Measurements from ENCODE around the gene TPM1.
"Not testable (repeated sequence)": the region's sequence is repeated elsewhere in the genome, so short reads cannot be mapped to it uniquely, and the experiment has no call there.

The TPM1 gene

DNA sequence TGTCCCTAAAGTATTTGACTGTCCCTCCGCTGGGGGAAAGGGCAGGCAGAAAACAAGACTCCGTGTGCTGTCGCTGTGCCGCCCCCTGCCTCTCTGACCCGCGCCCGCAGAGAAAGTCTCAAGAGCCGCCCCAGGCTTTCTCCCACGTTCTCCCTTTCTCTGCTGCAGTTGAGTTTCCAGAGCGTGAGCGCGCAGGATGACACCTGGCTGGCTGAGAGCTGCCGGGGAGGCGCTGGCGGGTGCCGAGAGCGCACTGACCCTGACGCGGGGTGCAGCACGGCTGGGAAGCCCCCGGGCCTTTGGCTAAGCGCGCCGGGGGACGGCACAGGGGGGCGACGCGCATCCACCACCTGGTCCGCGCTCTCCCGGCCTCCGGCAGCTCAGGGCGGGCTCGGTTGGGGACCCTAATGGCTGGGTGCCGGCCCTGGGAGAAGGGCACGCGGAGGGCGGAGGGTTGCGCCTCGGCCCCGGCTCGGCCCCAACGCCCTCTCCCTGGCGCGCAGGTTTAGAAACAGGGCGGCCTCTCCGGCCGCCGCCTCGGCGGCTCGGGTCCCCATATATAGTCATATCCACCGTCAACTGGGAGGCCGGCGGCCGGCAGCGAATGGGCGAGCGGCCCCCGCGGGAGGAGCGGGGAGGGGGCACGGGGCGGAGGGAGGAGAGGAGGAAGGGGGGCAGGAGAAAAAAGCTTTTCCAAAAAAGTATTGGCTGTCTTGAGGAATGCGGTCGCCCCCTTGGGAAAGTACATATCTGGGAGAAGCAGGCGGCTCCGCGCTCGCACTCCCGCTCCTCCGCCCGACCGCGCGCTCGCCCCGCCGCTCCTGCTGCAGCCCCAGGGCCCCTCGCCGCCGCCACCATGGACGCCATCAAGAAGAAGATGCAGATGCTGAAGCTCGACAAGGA lies at the start of gene TPM1:
Gene TPM1 (plus strand): TSS at position 774 of the 903 bp plus-strand sequence. CDS start 83 bp downstream, at position 857.
- DNase-seq (ENCODE audit: low spot score) = no peak

DNA sequence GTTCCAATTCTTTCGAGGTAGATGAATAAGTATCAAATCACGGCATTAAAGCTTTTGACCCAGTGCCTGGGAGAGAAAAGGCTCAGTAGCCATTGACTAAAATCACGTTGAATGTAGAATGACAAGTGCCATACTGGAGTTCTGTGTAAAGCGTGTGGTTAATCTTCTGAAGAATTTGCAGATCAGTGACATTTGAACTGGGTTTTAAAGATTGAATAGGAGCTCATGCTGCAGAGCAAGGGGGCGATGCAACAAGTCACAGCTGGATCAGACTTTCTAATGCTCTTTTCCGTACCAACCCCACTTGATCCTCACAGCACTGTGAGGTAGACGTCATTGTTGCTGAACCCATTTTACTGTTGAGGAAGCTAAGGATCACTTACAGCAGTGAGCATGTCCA lies 49.5 kb upstream of the TPM1 start:
- no peak for DNase-seq (ENCODE audit: low spot score)

DNA sequence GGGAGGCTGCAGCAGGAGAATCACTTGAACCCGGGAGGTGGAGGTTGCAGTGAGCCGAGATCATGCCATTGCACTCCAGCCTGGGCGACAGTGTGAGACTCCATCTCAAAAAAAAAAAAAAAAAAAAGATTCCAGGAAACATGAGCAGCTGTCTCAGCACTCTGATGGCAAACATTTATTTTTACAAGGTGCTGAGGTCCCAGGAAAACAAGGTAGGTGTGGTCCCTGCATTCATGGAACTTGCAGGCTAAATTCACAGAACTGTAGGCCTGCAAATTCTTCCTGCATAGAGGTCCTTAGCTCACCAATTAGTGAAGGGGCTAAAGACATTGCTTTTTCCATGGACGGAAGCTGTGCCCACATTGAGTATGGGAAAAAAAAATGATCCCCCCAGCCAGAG lies 48.9 kb upstream of the TPM1 start:
- not testable (repeated sequence) for DNase-seq (ENCODE audit: low spot score)

DNA sequence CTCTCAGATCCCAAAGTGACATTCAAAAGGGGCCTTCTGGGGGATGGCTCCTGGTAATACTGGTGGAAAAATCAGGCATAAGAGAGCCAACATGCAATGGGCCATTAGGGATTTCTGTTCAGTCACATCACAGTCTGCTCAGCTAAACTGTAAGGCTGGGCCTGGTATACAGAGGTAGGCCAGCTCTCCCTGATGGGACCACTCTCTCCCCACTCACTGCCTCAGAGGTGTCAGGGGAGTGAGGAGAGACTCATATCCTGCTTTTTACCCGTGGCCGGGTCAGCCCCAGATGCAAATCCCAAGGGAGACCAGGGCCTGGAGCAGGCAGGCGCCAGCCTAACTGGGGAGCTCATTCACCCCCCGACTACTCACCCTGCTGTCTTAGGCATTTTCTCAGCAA lies 48.1 kb upstream of the TPM1 start:
- DNase-seq (ENCODE audit: low spot score) = no peak

DNA sequence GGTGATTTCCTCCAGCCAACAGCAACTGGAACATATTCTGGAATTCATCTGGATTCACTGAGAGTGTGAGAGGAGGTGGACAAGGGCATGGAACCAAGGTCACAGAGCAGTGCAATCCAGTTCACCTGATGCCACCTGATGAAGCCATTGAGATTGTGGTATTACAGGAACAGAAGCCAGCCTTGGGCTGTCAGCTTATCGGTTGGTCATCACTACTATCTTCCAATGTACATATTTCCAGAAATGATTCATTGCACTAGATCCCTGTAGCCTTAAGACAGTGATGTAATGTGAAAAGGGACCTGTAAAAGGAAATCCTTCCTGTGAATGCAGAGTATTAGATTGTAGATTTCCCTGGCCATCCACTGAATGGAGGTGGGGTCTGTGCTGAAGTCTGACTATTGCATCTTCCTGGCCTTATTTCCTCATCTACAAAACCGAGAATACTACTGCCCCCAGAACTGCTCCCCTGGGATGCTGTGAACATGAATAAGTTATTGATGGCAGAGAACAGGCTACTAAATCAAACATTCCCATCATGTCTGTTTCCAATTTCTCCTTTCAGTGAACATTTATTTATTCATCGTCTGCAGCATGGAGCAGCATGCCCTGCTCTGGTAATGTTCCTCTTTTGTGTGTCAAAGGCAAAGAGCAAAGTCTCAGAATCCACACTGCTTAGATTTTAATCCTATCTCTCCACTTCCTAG lies 47.4 kb upstream of the TPM1 start:
- no peak for DNase-seq (ENCODE audit: low spot score)

DNA sequence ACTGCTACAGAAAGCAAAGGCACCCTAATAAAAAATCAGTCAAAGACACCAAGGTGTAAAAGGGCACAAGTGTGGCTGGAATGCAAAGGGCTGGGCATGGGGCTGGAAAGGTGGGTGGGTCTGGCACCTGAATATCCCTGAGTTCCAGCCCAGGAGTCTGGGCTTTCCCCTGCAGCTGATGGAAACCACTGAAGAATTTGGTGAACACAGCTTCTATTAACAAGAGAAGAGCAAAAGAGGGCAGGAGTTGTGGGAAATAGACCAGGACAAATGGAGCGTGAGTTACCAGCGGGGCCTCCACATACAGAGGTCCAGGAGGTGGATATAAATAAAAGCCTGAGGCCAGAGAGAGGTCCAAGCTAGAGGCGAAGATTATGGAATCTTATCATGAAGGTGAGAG lies 45.1 kb upstream of the TPM1 start:
- no peak for DNase-seq (ENCODE audit: low spot score)

DNA sequence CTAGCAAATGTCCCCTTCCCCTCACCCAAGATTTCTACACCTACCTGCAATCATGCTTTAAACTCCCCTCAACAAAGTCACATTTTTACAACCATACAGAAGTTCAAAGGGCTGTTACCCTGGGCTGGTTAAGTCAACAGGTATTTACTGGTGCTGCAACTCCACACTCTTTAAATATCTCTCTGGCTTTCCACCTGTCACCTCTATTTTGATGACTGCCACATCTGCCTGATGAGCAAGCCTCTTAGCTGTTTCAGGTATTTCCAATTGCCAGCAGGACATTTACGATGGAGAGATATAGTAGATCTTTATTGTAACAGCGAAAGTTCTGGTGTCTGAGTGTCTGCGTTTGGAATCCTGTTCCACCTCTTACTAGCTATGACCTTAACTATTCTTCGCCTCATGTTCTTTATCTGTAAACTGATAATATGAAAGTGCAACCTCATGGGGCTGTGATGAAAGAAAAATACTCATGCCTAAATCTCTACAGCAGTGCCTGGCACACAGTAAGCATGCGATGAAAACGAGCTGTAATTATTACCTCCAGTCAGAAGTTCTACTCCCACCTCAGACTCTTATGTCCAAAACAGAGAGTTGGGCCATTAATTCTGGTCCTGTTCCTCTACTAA lies 44.2 kb upstream of the TPM1 start:
- DNase-seq (ENCODE audit: low spot score) = no peak

DNA sequence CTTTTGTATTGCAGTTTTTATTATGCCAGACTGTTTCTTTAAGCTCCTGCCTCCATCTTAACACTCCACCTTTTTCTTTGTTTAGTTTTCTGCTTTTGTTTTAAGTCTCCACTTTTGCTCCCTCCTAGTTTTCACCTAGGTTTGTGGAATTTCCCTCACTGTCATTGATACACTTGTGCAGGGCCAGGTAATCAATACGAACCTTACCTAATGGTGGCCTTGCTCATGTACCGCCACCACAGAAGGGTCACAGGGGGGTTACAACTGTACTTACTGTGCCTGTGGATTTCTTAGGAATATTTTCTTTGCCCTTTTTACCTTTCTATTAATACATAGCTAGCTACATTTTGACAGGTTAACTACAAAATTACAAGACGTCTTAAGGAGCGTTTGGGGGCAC lies 43.4 kb upstream of the TPM1 start:
- DNase-seq (ENCODE audit: low spot score) = no peak

DNA sequence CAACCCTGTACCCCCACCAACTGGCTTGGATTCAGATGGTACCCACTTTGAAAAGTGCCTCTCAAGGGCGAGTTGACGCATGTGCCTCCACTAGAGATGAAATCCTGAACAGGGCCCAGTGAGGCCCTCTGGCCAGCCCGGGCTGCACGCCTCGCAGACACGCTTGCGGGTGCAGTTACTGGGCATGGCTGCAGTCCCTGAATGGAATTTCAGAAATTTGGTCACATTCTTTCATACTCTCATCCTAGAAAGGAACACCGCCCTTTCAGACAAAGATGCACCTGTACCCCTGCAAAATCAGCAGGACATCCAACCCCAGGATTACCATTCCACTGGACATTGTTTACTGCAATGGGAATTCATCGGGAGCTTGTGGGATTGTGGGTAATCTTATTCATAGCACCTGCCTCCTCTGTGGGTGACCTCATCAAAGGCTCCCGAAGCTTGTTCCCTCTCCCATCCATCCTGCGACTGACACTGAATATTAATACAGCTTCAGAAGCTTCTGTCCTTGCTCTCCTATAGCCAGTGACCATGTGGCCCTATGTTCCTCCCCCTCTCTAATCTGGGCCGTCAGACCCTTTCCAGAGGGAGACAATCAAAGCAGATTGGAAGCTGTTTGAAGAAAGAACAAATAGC lies 42.5 kb upstream of the TPM1 start:
- DNase-seq (ENCODE audit: low spot score) = no peak

DNA sequence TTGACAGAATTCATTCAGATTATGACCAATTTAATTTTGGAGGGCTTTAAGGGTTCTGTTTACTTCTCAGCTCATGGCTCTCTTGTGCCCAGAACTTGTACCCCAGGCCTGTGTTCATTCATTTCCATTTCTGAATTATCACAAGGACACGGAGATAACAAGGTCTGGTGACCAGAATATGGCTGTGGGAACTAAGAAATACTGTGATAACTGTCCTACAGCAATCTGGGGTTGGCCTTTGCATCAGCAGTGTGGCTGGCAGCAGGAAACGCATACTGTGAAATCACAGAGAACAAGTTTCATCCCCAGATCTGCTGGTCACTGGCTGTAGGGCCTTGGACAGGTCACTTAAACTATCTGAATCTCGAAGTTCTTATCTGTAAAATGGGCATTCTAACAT lies 41.8 kb upstream of the TPM1 start:
- no peak for DNase-seq (ENCODE audit: low spot score)

DNA sequence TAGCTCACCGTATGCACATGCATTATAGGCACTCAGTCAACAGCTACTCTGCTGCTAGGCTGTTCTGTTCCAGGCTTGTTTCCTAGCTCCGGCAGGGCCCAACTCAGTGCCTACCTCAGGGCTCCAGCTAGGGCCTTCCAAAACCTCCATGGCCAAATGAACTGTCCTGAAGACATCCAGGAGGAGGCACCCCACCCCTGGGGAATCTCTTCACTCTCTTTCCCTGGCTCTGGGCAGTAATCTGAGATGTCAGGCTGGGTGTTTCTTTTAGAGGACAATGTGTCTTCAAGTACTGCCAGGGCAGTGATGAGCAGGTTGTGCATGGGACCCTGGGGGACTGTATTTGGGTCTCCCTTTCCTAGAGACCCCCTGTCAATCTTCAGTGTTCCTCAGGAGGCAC lies 38.3 kb upstream of the TPM1 start:
- no peak for DNase-seq (ENCODE audit: low spot score)

DNA sequence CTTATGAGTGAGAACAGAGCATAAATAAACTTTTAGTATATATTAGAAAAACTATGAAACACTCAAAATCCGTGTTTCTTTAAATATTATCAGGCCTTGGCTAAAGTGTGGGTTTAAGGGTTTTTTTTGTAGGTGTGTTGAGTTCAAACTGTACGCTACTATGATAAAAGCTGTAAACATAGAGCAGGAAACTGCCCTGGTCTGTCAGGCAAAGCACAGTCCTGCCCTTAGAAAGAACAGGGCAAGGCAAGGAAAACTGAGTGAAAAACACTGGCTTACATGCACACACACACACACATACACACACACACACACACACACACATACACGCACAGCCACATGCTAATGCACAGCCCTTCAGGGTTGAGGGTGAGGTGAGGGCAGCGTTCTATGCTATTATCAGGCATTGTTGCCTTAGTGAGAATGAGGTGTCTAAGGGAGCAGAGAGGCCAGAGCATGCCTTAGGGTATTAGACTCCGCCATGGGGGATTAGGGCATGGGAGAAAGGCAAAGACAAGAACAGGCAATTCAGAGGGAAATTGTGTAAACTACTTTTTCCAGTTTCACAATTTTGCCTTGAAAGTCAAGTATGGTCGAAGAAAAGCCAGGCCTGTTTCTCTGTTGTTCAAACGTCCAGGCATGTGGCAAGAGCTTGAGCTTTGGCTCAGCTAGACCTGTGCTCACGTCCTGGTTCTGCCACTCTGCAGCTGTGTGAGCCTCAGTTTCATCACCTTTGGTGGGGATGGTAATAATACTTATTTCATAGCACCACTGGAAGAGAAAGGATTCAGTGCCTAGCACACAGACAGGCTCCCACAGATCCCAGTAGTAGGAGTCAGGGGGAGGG lies 36.3 kb upstream of the TPM1 start:
- DNase-seq (ENCODE audit: low spot score) = no peak

DNA sequence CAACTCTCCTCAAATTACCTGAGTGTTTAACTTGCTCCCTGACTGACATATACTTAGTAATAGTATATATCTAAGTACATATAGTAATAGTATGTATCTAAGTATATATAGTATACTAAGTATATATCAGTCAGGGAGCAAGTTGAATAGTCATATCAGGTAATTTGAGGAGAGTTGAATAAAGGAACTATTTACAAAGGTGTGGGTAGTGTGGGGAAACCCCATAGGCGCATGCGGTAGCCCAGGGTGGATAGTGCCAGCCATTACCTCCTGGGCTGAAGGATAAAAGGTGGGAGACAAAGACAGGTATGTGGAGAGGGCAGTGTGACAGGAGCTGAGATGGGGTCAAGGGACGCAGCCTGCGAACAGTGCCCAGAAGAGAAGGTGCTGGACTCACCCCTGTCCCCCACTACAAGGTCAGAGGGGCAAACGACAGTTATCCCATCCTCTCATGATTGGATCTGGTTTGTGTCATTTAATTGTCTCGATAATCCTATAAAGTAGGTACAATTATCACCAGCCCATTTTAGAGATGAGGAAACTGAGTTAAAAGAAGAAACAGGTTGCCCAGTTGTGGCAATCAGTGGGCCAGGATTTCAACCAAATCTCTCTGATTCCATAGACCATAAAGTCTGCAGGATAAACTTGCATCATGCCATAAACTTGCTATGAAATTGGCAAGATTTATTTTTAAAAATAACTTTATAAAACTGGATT lies 34.1 kb upstream of the TPM1 start:
- DNase-seq (ENCODE audit: low spot score) = no peak

DNA sequence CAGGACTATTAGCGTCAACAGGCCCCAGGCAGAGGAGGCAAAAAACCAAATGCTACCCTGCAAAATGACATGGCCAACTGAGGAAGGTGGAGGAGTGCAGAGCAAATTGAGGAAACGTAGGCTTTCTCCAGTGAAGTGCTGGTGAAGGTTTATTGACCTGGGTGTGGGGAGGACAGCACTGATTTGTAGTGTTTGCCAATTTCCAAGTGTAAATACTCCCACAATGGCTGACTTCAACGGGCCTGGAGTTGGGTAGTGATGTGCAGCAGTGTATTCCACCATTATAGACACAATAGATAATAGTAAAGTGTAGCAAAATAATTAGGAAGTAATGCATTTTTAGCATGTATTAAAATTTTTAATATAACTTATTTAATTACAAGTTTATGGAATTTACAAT lies 32.2 kb upstream of the TPM1 start:
- DNase-seq (ENCODE audit: low spot score) = no peak

DNA sequence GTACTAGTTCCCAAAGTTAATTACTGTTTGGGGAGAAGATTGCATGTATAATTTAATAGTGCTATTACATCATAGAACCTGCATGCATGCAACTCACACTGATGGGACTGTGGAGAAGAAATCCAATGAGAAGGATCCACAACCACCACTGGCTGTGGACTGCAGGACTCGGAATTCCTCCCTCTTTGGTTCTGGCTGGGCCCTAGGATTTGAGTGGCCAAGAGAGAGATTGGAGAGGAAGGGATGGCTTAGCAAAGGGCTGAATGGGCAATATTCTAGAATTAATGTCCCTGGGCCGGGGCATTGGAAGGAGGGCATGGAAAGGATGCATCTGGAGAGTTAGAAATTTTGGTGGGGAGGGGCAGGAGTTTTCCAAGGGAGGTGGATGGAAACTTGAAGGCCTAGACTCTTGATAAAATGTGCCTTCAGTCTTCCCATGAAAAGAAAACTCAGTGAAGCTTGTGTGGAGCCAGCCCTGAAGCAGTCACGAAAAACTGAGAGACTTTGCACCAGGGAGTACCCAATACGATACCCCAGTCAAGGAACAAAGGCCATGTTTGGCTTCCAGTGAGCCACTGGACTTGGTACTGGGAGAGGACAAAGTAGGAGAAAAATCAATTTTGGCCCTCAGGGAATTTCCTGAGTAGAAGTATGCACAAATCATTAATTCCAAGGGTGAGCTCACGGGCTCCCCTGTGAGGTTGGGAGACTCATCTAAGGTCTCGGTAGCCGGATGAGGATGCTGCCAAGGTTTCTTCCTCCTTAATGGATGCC lies 31.4 kb upstream of the TPM1 start:
- no peak for DNase-seq (ENCODE audit: low spot score)

DNA sequence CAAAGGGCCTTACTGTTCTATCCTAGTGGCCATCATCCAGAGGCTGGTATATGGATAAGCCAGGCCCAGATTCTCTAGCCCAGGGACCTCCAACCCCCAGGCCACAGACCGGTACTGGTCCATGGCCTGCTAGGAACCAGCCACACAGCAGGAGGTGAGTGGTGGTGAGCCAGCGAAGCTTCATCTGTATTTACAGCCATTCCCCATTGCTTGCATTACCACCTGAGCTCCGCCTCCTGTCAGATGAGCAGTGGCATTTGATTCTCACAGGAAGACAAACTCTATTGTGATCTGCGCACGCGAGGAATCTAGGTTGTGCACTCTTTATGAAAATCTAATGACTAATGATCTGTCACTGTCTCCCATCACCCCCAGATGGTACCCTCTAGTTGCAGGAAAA lies 30.1 kb upstream of the TPM1 start:
- no peak for DNase-seq (ENCODE audit: low spot score)

DNA sequence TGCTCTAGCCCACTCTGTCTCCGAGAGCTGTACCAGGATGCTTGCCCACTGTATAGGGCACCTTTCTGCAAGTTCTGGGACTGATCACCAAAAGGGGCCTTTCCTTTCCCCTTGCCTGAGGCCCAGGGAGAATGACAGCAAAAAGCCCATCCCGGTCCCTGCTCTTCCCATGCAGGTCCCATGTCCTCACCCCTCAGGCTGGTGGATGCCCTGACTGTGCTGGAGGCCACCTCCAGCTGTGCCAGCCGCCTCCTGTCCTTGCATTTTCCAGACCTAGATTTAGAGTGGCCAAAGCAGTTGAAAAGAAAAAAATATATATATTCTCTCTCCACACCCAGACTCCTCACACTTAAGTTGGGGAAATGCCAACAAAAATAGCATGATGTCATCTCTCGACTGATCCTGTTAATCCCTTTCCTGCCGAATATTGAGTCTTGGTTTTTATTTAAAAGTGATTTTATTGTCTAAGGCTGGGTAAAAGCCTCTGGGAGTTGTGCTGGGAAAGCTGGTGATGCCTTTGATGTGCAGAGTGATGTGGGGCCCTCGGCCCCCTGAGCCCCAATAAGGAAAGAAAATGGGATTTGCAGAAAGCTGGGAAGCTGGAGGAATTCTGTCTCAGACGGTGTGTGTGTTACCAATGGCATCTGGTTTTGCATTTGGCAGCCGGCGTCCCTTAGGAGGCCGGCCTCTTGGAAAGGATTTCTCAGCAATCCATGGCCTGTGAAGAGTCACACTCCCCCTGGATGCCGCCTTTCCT lies 29.3 kb upstream of the TPM1 start:
- DNase-seq (ENCODE audit: low spot score) = no peak

DNA sequence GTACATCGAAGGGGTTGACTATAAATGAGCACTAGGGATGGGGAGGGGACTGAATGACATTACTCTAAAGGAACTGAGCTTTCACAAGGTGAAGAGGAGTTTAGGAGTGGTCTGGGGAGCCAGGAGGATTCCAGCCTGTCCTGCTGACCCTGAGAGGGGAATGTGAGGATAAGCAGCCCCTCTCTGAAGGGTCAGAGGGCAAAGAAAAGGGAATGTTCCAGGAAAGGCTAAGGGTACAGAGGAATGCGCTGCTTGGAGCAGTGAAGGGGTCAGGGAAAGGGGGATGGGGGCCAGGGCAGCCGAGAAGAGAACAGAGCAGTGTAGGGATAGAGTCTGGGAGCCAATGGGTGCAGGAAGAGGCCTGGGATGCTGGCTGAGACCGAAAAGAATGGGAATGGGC lies 28.0 kb upstream of the TPM1 start:
- DNase-seq (ENCODE audit: low spot score) = no peak

DNA sequence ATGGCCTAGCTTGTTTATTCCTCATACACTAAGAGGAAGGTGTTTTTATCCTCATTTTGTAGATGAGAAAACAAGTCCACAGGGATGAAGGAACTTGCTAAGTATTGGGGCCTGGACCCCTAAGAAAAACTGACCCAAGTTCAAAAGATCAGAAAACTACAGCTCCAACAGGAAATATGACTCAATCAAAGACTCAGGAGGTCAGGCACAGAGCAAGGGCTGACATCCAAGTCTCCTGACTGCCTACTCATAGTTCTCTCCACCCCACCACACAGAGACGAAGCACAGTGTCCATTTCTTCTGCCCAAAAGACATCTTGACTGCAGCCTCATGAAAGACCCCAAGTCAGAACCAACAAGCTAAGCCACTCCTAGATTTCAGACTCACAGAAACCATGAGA lies 26.9 kb upstream of the TPM1 start:
- no peak for DNase-seq (ENCODE audit: low spot score)
